ENCODE measurements around the gene KLHDC8B.

KLHDC8B gene

DNA sequence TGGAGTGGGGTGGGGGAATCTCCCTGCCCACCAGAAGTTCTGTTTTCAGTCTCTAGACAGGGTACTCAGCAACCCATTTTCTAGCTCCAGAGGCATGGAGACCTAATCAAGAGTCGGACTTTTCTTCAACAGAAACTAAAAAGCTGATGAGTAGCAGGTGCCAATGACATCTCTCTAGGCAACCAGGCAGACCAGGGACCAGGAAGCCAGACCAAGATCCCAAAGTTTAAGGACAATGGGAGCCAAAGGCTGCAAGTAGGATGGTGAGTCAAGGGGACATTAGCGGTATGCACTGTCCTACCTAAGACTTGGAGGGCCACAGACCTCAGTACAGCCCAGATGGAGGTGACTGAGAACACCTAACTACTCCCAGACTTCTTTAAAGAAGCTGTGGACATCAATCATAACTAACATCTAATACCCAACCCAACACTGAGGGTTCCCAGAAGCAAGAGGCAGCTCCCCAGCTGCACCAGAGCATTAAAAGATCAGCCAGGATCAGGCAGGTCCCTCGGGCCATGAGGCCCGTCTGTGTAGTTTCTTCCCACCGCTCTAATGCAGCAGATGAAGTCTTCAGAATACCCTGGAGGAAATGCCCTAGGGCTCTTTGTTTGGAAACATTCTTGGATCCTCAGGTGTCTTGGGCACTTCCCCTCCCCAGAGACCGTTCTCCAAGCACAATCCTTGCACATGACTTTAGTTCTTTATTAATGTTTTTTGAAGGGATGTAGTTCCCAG lies 6.2 kb upstream of the KLHDC8B start:
- DNase-seq (ENCODE audit: low read depth) = no peak
- H3K4me3 ChIP-seq (ENCODE audit: low read depth, low read length) = peak overlapping the region; percentile 89
- TF ChIP-seq CTCF (conservative IDR thresholded peaks at IDR 0.05; ENCODE audit: low read depth, low read length) = no peak

DNA sequence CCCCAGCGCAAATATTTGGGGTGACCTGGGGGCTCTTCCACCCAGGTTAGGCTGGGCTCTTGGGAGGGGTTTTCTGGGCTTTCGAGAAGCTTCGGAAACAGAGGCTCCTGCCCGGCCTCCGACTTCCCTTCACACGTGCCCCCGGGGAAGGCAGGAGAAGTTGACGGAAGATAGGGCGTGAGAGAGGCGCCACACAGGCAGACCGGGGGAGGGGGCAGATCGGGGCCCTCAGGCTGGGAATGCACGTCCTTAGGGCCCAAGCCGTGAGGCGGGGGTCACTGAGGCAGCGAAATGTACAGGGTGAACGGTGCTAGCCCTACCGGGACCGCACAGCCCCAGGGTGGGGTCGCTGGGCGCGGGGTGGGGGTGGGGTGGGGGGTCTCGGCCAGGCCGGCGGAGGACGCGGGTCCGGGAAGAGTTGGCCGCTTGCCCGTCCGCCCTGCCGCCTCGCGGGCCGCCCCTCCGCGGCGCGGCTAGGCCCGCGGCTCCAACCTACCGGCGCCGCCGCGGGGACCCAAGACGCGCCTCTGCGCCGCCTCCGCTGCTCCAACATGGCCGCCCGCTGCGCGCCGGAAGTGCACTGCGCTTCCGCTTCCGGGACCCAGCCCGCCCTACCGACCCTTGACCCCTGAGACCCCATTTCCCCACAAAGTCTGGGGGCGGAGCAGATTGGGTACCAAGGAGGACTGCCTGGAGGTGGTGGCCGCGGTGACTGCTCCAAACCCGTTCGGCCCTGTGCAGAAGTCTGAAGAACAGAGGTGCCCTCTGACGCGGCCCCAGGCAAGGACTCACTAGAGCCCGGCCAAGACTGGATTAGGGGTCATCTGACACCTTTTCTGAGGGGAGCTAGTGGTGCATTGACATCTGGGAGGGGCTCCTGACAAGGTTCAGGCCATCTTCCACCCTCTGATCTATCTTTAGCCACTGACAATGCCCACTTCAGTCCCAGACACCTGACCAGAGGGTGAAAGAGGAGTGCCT lies 5.3 kb upstream of the KLHDC8B start, which contains the start of gene CCDC71:
CCDC71 (minus strand) TSS at position 561 of the 981 bp plus-strand sequence. CDS start 2,123 bp downstream, outside the sequence.
- TF ChIP-seq CTCF (conservative IDR thresholded peaks at IDR 0.05; ENCODE audit: low read depth, low read length) = no peak
- DNase-seq (ENCODE audit: low read depth) = peak; percentile 73
- peak within 1 kb of the TSS; percentile 89 for H3K4me3 ChIP-seq (ENCODE audit: low read depth, low read length)

- DNase-seq (ENCODE audit: low read depth) = no peak
- TF ChIP-seq CTCF (conservative IDR thresholded peaks at IDR 0.05; ENCODE audit: low read depth, low read length) = no peak
- peak overlapping the region; percentile 89 for H3K4me3 ChIP-seq (ENCODE audit: low read depth, low read length)
These were observed 4.4 kb upstream of the KLHDC8B start for GRCh38 chr3:49166752-49167556.

DNA sequence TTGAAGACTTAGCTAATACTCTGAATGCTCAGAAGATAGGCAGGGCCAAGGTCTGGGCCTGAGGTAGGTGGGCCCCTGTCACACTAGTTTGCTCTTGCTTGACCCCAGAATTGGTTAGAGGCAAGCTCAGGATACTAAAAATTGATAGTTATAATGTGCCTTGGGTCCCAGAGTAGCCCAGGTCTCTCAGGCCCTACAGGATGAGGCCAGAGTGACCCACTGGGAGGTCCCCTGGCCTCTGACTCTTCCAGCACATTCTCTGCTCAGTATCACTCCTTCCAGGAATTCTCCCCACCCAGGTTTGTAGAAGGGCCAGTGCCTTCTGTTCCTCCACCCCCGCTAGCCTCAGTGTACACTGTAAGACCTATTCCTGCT lies 667 bp upstream of the KLHDC8B start:
- DNase-seq (ENCODE audit: low read depth) = no peak
- no peak for TF ChIP-seq CTCF (conservative IDR thresholded peaks at IDR 0.05; ENCODE audit: low read depth, low read length)
- H3K4me3 ChIP-seq (ENCODE audit: low read depth, low read length) = peak overlapping the region; percentile 79

GRCh38 chr3:49171775-49172500 lies 540 bp downstream of the KLHDC8B start:
- TF ChIP-seq CTCF (conservative IDR thresholded peaks at IDR 0.05; ENCODE audit: low read depth, low read length) = no peak
- H3K4me3 ChIP-seq (ENCODE audit: low read depth, low read length) = peak overlapping the region; percentile 79
- DNase-seq (ENCODE audit: low read depth) = no peak

DNA sequence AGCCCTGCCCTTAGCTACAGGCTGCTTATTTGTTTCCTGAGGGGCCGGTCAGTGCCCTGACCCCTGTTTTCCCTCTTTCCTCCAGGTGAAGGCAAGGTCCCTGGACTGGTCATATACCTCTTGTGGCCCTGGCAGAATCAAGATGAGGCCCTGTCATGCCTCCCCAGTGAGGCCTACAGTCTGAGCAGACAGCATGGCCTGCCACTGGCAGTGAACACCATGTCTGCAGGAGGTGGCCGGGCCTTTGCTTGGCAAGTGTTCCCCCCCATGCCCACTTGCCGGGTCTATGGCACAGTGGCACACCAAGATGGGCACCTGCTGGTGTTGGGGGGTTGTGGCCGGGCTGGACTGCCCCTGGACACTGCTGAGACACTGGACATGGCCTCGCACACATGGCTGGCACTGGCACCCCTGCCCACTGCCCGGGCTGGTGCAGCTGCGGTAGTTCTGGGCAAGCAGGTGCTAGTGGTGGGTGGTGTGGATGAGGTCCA lies 1.2 kb downstream of the KLHDC8B start:
- no peak for TF ChIP-seq CTCF (conservative IDR thresholded peaks at IDR 0.05; ENCODE audit: low read depth, low read length)
- no peak for DNase-seq (ENCODE audit: low read depth)
- peak overlapping the region; percentile 79 for H3K4me3 ChIP-seq (ENCODE audit: low read depth, low read length)
